Measurements from ENCODE around the gene MSI2.
"Not testable (repeated sequence)": the region's sequence is repeated elsewhere in the genome, so short reads cannot be mapped to it uniquely, and the experiment has no call there.

Gene MSI2

GRCh38 chr17:57255776-57256681 lies at the start of gene MSI2:
MSI2 (plus strand) TSS chr17:57256523; CDS start chr17:57256743, 220 bp downstream.
- DNase-seq, result peak; percentile 93

DNA sequence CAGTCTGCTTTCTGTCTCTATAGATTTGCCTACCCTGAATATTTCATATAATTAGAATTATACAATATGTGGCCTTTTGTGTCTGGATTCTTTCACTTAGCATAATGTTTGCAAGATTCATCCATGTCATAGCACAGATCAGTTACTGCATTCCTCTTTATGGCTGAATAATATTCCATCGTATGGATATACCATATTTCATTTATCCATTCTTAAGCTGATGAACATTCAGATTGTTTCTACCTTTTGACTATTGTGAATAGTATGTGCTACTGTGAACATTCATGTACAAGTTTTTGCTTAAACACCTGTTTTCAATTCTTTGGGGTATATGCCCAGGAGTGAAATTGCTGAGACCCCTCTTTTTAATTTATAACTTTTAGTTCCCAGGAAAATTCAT lies 49.4 kb upstream of the MSI2 start:
- DNase-seq, result no peak

- DNase-seq, result no peak
These were observed 48.9 kb upstream of the MSI2 start for GRCh38 chr17:57207396-57207795.

GRCh38 chr17:57210224-57210553 lies 46.1 kb upstream of the MSI2 start:
- DNase-seq, result no peak

GRCh38 chr17:57210972-57211411 lies 45.3 kb upstream of the MSI2 start:
- DNase-seq, result no peak

DNA sequence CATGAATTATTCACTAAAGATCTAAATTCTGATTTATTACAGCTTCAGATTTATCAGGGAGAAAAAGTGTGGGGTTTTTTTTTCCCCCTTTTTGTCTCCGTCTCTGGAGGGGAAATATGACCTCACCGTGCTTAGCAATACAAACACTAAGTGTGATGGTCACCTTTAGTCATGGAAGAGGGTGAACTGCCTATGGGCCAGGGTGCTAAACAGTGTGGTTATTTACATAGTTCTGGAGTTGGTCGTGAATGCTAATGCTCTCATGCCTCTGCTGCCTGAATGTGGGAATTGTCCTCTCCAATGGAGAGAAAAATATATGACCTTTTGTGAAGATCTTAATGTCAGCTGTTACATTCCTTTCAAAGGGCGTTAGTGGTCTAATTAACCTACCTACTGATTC lies 44.8 kb upstream of the MSI2 start:
- no peak for DNase-seq

- DNase-seq, result no peak
These were observed 43.0 kb upstream of the MSI2 start for GRCh38 chr17:57213180-57213825.

DNA sequence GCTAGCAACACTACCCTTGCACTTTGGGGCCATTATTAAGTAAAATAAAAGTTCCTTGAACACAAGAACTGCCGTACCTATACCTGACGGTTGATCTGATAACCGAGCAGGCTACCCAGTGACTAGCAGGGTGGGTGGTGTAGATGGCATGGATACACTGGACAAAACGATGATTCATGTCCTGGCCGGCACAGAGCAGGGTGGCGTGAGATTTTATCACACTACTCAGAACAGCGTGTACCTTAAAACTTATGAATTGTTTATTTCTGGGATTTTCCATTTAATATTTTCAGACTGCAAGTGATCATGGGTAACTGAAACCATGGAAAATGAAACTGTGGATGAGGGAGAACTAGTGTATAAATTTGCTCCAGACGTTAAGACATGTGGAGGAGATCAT lies 41.0 kb upstream of the MSI2 start:
- DNase-seq, result no peak

- DNase-seq, result no peak
These were observed 34.7 kb upstream of the MSI2 start for GRCh38 chr17:57221366-57222350.

DNA sequence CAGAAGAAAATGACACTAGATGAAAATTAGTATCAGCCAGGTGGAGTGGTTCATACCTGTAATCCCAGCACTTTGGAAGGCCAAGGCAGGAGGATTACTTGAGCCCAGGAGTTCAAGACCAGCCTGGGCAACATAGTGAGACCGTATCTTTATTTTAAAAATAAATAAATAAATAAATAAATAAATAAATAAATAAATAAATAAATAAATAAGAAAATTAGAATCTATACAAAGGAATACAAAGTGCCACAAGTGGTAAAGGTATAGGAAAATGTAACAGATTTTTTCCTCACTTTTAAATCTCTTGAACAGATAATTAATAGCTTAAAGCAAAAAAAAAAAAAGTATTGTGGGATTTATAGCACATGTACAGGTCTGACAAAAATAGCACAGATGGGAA lies 33.9 kb upstream of the MSI2 start:
- DNase-seq, result not testable (repeated sequence)

- no peak for DNase-seq
These were observed 31.2 kb upstream of the MSI2 start for GRCh38 chr17:57225127-57225526.

- no peak for DNase-seq
These were observed 29.5 kb upstream of the MSI2 start for GRCh38 chr17:57226793-57227192.

- DNase-seq, result no peak
These were observed 27.4 kb upstream of the MSI2 start for GRCh38 chr17:57228911-57229310.

DNA sequence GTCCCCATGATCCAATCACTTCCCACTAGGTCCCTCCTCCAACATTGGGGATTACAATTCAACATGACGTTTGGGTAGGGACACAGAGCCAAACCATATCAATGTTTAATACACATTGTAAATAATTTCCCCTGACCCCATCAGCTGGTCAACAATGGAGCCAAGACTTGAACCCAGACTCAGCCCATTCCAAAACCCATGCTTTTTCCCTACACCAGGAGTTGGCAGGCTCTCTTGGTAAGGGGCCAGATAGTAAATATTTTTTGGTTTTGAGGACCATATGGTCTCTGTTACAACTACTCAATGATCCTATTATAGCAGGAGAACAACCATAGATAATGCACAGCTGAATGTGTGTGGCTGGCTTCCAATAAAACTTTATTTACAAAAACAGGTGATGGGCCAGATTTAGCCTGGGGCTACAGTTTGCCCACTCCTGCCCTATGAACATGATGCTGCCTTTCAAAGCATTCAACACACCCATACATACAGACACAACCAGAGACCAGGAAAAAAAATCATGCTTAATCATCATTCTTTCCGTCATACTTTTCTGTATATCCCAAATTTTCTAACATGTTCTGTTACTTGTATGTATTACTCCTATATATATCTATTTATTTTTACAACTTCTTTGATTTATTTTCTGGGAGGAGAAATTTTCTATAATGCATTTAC lies 22.1 kb upstream of the MSI2 start:
- DNase-seq, result no peak

DNA sequence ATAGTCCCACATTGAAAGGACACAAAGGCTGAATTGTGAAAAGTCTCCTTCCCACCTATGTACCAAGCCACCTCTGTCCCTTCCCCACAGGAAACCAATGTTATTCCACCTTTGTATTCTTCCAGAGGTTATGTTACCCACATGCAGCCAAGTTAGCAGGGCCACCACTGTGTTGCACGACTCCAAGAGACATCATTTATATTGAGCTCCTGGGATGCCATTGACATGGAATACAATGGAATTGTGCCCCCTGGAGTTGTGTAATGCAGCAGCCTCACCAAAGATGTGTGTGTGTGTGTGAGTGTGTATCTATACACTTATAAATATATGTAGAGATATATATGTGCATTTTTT lies 21.6 kb upstream of the MSI2 start:
- no peak for DNase-seq

- DNase-seq, result no peak
These were observed 21.2 kb upstream of the MSI2 start for GRCh38 chr17:57235124-57235523.

GRCh38 chr17:57236686-57237299 lies 19.5 kb upstream of the MSI2 start:
- no peak for DNase-seq

- DNase-seq, result no peak
These were observed 15.7 kb upstream of the MSI2 start for GRCh38 chr17:57240648-57241047.

- no peak for DNase-seq
These were observed 14.2 kb upstream of the MSI2 start for GRCh38 chr17:57242148-57242547.

- peak; percentile 82 for DNase-seq
These were observed 13.1 kb upstream of the MSI2 start for GRCh38 chr17:57243171-57243622.

GRCh38 chr17:57245786-57246185 lies 10.5 kb upstream of the MSI2 start:
- DNase-seq, result no peak

- DNase-seq, result no peak
These were observed 10.1 kb upstream of the MSI2 start for GRCh38 chr17:57246257-57246656.
